Measurements from ENCODE around the gene HOMER3. TPM values are rescaled to one million over a fixed set of nuclear protein-coding genes. Genes with fewer than 3 reads are reported as not detected.
A peak's percentile ranks its signal among the peaks of the same experiment; 100 is the strongest.

The HOMER3 gene
- total and polyA plus RNA-seq, 11 donors = 13.6 to 36.8 (median 20.8) TPM

- DNase-seq = peak in 1 of 5 donors; percentile 19
- Histone ChIP-seq H3K4me1 (peaks cover 0 to 33% (median 13%) of the 10 kb centered on the region in 12 donors), H3K36me3 (peaks cover 0 to 2% (median 0%) of the 10 kb centered on the region in 9 donors), H3K4me3 (no peak overlapping the region), H3K9me3 (no peaks in the 10 kb centered on the region), H3K27me3 (peaks cover 0 to 26% (median 12%) of the 10 kb centered on the region in 9 donors), H3K27ac (no peak overlapping the region)
- ATAC-seq = peak in 2 of 4 donors; percentile 45 to 51
- intact Hi-C loops (cut with DNase I) = loop anchor here in 2 of 10 donors (10.0 kb wide), 1 partner anchor 91 kb away; no protein-coding TSS in a partner anchor
- WGBS, 4 donors = 31 to 35% (median 33%) methylated on average over 13 to 18 of the region's 18 CpGs
- TF ChIP-seq CTCF (IDR thresholded peaks at IDR 0.05) (no peak), POLR2A (IDR thresholded peaks at IDR 0.05) (no peak)
These were observed 47.3 kb downstream of the HOMER3 start for GRCh38 chr19:18893587-18894253.

GRCh38 chr19:18889949-18890745, 50.9 kb downstream of the HOMER3 start:
- H3K4me1 ChIP-seq = peaks cover 0 to 19% (median 9%) of the 10 kb centered on the region in 12 donors
- no peaks in the 10 kb centered on the region for H3K9me3 ChIP-seq
- H3K36me3 ChIP-seq = no peaks in the 10 kb centered on the region
- ATAC-seq = no peak
- intact Hi-C loops (cut with DNase I) = loop anchor here in 2 of 10 donors (10.0 kb wide), 1 partner anchor 95 kb away; no protein-coding TSS in a partner anchor
- H3K27me3 ChIP-seq = peaks cover 0 to 17% (median 8%) of the 10 kb centered on the region in 9 donors
- H3K27ac ChIP-seq = no peak overlapping the region
- no peak for DNase-seq
- TF ChIP-seq POLR2A (IDR thresholded peaks at IDR 0.05) (no peak), CTCF (IDR thresholded peaks at IDR 0.05) (no peak)
- no peak overlapping the region for H3K4me3 ChIP-seq
- WGBS, 4 donors = 77 to 85% (median 82%) methylated on average over 10 of the region's 10 CpGs

GRCh38 chr19:18886972-18887371, 54.0 kb downstream of the HOMER3 start:
- no peak overlapping the region for H3K27ac ChIP-seq
- H3K9me3 ChIP-seq = no peaks in the 10 kb centered on the region
- no peak overlapping the region for H3K4me3 ChIP-seq
- H3K4me1 ChIP-seq = no peaks in the 10 kb centered on the region
- ATAC-seq (no peak), DNase-seq (no peak)
- WGBS, 4 donors = 89 to 96% (median 95%) methylated on average over 4 of the region's 4 CpGs
- intact Hi-C loops (cut with DNase I) = no loop called here
- H3K36me3 ChIP-seq = no peaks in the 10 kb centered on the region
- H3K27me3 ChIP-seq = no peaks in the 10 kb centered on the region
- TF ChIP-seq CTCF (IDR thresholded peaks at IDR 0.05) = no peak
- TF ChIP-seq POLR2A (IDR thresholded peaks at IDR 0.05) = no peak

Data from heart left ventricle (tissue), 16 donors.